Measurements from ENCODE around the gene SERGEF. TPM values are rescaled to one million over a fixed set of nuclear protein-coding genes. Genes with fewer than 3 reads are reported as not detected.

Gene SERGEF
- total RNA-seq, 1 experiment from 2014 or later = 31.4 TPM

GRCh38 chr11:17992916-17993315 lies 19.9 kb downstream of the SERGEF start:
- Histone ChIP-seq H3K18ac (ENCODE audit: insufficient read length, low read depth, low read length) (no peak overlapping the region), H3K23me2 (ENCODE audit: insufficient read length, low read depth, low read length, poor library complexity, severe bottlenecking) (no peaks in the 10 kb centered on the region), H3K4ac (ENCODE audit: low read depth, low read length) (no peak overlapping the region), H3K79me1 (ENCODE audit: insufficient read depth, low read depth, low read length, poor library complexity, severe bottlenecking) (no peaks in the 10 kb centered on the region), H4K91ac (ENCODE audit: insufficient read length, low read depth, low read length) (no peak overlapping the region), H3K9ac (ENCODE audit: extremely low read depth, insufficient read length, low read length) (no peak overlapping the region), H4K20me1 (ENCODE audit: control insufficient read depth, insufficient read depth, insufficient read length) (no peaks in the 10 kb centered on the region), H3K79me2 (ENCODE audit: insufficient read depth, low read length) (no peaks in the 10 kb centered on the region), H3K56ac (ENCODE audit: insufficient read length, low read depth, low read length) (no peak overlapping the region), H2AFZ (ENCODE audit: low read length) (no peak overlapping the region), H4K8ac (replicated peaks; ENCODE audit: insufficient read length, low read depth, low read length) (no peak overlapping the region), H4K5ac (ENCODE audit: insufficient read length, low read depth, low read length) (no peak overlapping the region), H3K4me1 (ENCODE audit: insufficient read depth, low read length) (no peaks in the 10 kb centered on the region; the same call in 1 of the 2 replicates), H3K4me2 (ENCODE audit: insufficient read depth, insufficient read length, low read length) (no peak overlapping the region), H3K14ac (ENCODE audit: insufficient read depth, low read length) (no peak overlapping the region), H2BK12ac (ENCODE audit: insufficient read length, low read depth, low read length) (no peak overlapping the region), H3K27ac (ENCODE audit: insufficient read length, low read depth, low read length) (no peak overlapping the region), H2AK5ac (ENCODE audit: insufficient read length, low read length) (no peak overlapping the region), H3K27me3 (ENCODE audit: insufficient read depth, low read length) (no peaks in the 10 kb centered on the region), H3K23ac (ENCODE audit: insufficient read length, low read depth, low read length) (no peak overlapping the region), H2BK120ac (ENCODE audit: low read depth, low read length, poor library complexity, severe bottlenecking) (no peak overlapping the region), H2BK20ac (ENCODE audit: low read depth, low read length, poor library complexity, severe bottlenecking) (no peak overlapping the region), H3T11ph (ENCODE audit: low read length) (no peak overlapping the region), H3K9me3 (ENCODE audit: control insufficient read depth, low read depth, low read length) (no peaks in the 10 kb centered on the region), H2BK5ac (ENCODE audit: insufficient read length, low read length) (no peak overlapping the region), H2BK15ac (ENCODE audit: low read depth, low read length) (no peak overlapping the region)
- Mint-ChIP-seq H3K4me1 (peaks cover 0 to 5% of the 10 kb centered on the region in 2 experiments; a peak in 2 of 4 replicates), H3K27ac (no peak overlapping the region), H3K27me3 (ENCODE audit: low read depth) (no peaks in the 10 kb centered on the region), H3K4me3 (no peak overlapping the region), H3K36me3 (ENCODE audit: insufficient read depth in 1 of 3, low read depth in 3 of 3) (peaks cover 0 to 37% (median 0%) of the 10 kb centered on the region in 3 experiments; a peak in 2 of 7 replicates), H3K9me3 (no peaks in the 10 kb centered on the region)
- no peak for DNase-seq
- no CpG with 5 or more reads among the region's 2 CpGs for WGBS (ENCODE audit: extremely low coverage, insufficient read length, low lambda C conversion rate)
- TF ChIP-seq CTCF (conservative IDR thresholded peaks at IDR 0.05) = no peak
